T-helper 2 cell (primary cell): ENCODE results near the gene MID1.

Source experiments
- DNase-seq, 5 experiments: peaks; one replicate each; pipeline versions ENCODE4 v3.0.0 to v3.0.0-alpha.2; 2012 to 2022
- total RNA-seq, 2 donors: gene quantifications; one replicate each; lab custom pipeline; 2026; lab: John Stamatoyannopoulos, UW

The MID1 gene, protein sequence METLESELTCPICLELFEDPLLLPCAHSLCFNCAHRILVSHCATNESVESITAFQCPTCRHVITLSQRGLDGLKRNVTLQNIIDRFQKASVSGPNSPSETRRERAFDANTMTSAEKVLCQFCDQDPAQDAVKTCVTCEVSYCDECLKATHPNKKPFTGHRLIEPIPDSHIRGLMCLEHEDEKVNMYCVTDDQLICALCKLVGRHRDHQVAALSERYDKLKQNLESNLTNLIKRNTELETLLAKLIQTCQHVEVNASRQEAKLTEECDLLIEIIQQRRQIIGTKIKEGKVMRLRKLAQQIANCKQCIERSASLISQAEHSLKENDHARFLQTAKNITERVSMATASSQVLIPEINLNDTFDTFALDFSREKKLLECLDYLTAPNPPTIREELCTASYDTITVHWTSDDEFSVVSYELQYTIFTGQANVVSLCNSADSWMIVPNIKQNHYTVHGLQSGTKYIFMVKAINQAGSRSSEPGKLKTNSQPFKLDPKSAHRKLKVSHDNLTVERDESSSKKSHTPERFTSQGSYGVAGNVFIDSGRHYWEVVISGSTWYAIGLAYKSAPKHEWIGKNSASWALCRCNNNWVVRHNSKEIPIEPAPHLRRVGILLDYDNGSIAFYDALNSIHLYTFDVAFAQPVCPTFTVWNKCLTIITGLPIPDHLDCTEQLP
- total RNA-seq: 0 to 1.8 reads per million in 2 donors

- peak in 1 of 5 experiments; percentile 7 for DNase-seq
Measured at GRCh38 chrX:10620121-10620699, at the start of gene MID1. Gene MID1 (minus strand): TSS chrX:10620585. CDS start chrX:10567547, 53,038 bp downstream.

DNA sequence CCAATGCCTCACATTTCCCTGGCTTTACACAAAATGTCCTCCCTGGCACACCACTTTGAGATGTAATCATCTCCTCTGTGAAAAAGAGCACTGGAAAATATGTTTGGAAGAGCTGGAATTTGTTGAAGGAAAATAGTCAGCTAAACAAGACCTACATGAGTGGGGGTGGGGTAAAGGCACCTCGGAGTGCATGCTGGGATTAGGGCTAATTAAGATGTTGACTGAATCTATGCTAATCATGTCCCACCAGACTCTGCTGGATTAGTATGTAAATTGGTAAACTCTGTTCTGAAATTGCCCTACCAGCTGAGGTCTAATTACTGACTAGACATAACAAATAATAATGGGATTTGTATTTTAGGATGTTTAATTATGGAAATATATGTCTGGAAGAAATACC lies 46.8 kb upstream of the MID1 start:
- DNase-seq: no peak

GRCh38 chrX:10666102-10666501 lies 45.7 kb upstream of the MID1 start:
- no peak for DNase-seq

- DNase-seq: no peak
Measured at GRCh38 chrX:10665681-10666080, 45.3 kb upstream of the MID1 start.

DNA sequence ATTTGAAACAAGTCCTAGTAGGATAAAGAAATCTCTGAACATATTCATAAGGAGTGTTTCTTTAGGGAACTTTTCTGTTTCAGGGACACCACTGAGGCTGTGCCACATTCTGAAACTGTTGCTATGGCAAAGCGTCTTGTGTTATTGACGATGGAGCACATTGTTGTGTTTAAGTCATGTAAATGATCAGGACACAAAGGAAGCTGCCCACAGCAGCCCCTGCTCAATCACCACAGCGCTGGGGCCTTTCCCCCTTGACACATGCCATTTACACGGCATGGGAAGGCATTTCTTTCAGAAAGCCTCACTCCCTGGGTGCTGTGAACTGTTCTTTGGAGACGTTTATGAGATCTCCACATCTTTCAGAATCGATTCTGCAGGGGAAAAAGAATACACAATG lies 39.8 kb upstream of the MID1 start:
- DNase-seq: no peak

DNA sequence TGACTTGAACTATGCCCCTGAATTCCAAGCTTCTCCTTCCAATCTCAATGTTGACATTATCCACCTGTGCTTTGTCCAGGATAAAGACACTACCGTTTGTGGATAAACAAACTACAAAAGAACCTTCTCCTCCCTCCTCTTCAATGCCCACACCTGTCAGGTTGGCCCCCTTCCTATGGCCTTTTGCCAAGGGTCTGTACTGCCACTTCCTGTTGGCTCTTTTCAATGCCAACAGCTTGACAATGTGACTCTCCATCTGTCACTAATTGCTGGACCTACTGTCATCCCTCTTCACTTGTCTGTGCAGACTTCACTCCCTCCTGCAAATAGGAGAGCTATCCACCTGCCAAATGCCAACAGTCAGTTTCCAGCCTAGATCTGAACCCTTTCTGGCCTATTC lies 35.8 kb upstream of the MID1 start:
- DNase-seq: no peak

DNA sequence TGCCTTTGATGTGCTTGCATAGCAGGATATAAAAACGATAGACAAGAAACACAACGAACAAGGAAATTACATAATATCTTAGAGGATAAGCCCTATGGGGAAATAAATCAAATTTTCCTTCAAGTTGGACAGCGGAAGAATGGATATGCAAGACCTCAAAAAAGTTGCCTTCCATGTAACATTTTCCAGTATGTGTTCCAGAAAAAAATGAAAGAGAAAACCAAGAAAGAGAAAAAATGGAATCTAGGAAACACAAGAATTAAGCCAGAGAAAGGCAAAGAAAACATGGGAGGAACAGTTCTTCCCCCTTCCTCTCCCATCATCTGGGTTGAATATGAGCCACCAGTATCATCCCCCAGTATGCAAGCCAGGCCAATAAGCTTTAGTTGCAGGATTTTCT lies 34.6 kb upstream of the MID1 start:
- no peak for DNase-seq

- DNase-seq: no peak
Measured at GRCh38 chrX:10653302-10653701, 32.9 kb upstream of the MID1 start.

DNA sequence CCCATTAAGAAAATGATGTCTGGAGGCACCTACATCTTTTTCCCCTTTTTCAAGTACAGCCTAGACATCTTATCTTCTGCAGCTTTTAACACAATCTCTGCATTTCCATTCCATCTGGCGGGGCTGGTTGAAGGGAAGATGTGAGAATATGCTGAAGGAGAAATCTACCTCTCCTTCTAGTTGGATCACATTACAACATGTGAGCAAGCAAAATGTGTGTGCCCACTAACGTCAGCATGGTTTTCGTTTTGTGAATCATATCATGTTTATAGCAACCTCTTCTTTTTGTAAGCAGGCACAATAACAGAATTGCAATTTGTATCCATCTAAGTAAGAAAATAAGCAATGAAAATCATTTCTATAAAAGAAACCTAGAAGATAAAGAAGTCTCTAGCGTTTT lies 28.9 kb upstream of the MID1 start:
- DNase-seq: no peak

GRCh38 chrX:10648614-10649013 lies 28.2 kb upstream of the MID1 start:
- DNase-seq: no peak

GRCh38 chrX:10636851-10637250 lies 16.5 kb upstream of the MID1 start:
- no peak for DNase-seq

DNA sequence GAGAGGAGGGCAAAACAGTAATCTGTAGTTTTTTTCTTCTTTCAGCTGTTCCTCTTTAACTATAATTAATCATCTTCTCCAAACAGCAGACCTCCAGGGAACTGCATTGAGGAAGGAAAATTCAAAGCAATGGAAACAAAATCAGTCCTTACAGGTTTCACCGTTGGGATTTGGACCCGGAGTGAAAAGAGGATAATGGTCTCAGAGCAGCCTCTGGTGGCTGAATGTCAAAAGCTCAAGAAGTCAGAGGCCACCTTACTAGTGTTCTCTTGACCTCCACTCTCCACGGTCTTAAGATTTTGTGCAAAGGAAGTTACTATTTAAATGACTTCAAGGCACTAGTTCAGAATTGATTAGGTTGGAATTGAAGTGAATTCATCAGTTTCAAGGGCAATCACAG lies 16.0 kb upstream of the MID1 start:
- no peak for DNase-seq

- no peak for DNase-seq
Measured at GRCh38 chrX:10634392-10635161, 14.2 kb upstream of the MID1 start.

- DNase-seq: no peak
Measured at GRCh38 chrX:10633722-10634121, 13.3 kb upstream of the MID1 start.

DNA sequence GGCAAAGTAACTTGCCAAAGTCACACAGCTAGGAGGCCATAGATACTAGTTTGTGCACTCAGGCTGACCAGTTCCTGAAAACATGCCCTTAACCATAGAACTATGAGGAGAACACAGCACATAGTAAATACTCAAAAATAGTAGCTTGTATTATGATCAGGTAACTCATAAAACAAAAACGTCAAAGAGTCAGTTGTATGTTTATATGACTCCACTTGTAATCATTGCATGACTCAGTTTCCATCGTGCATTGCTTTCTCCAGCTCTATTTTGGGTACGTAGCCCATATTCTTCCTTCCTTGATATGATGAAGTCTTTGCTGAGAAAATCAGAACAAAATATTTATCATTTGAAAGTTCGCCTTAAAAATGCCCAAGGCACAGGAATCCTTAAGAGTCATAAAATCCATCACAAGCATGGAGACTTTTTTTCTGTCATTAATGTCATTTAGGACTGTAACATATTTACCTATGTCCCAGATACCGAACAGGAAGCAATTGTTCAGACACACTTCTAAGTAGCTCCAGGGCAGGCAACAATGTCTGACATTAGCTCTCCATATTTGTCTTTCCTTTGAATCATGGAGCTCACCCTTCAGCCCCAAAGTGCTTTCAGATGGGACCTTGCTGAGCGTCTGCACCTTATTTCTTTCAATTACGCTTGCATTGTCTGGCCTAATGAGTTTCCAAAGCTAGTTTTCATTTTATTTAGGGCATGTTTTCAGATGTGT lies 11.2 kb upstream of the MID1 start:
- no peak for DNase-seq

GRCh38 chrX:10630320-10630719 lies 9.9 kb upstream of the MID1 start:
- DNase-seq: no peak

- no peak for DNase-seq
Measured at GRCh38 chrX:10629905-10630304, 9.5 kb upstream of the MID1 start.

- DNase-seq: no peak
Measured at GRCh38 chrX:10628906-10629305, 8.5 kb upstream of the MID1 start.

DNA sequence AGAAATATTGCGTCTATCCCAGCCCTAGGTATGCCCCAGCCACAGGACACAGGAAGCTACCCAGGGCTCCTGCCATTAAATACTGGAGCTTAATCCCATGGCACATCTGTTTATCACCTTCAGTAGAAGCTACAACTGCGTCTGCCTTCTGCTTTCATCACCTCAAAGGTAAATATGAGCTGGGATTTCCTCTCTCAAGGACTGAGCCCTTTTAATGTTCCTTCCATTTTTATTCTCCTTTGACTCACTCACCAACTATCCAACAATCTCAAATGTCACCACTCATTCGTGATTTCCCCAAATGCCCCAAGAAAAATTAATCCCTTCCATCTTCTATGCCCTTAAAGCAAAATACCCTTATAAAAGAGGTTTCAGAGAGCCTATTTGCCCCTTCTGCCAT lies 1.8 kb upstream of the MID1 start:
- no peak for DNase-seq

GRCh38 chrX:10619425-10620046 lies 849 bp downstream of the MID1 start:
- DNase-seq: no peak

DNA sequence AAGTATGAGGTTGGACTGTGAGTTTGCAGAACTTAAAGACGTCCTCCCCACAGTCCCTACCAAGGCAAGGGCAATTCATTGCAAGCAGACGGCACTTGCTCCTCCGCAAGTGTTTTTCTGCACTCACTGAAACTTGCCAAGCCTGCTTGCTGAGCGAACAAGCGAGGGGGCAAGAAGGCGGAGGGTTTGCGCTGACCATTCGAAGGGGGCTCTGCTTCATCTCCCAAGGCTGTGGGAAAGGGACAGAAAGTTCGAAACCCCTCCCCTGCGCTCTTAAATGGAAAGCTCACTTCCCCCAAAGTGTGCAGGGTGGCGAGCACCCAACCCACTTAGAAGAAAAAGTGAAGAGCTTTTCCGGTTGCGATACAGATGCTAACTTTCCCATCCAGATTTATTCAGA lies 1.4 kb downstream of the MID1 start:
- DNase-seq: no peak

GRCh38 chrX:10617999-10618351 lies 2.4 kb downstream of the MID1 start:
- DNase-seq: no peak
